Sigmoid colon (tissue), 7 donors: ENCODE data around the gene BIK. TPM values are rescaled to one million over a fixed set of nuclear protein-coding genes. Genes with fewer than 3 reads are reported as not detected.

ENCODE experiments used
- DNase-seq: peaks from one replicate; pipeline ENCODE4 v3.0.0-alpha.2; 2019
- H3K27ac ChIP-seq, 4 donors: fragments of 200-600 bp; sonication (generic); one replicate each; pipeline ENCODE4 v1.5.1; 2016 to 2019; ENCODE audit warnings: mild to moderate bottlenecking in 1 of 4
- H3K27me3 ChIP-seq, 3 donors: fragments of 200-600 bp; sonication (generic); one replicate each; pipeline ENCODE4 v1.5.1; 2019; ENCODE audit warnings: mild to moderate bottlenecking in 1 of 3
- H3K36me3 ChIP-seq, 4 donors: fragments of 200-600 bp; sonication (generic); one replicate each; pipeline ENCODE4 v1.5.1; 2016 to 2019
- H3K4me1 ChIP-seq, 4 donors: fragments of 200-600 bp; sonication (generic); one replicate each; pipeline ENCODE4 v1.5.1; 2017 to 2019
- H3K4me3 ChIP-seq, 4 donors: fragments of 200-600 bp; sonication (generic); one replicate each; pipeline ENCODE4 v1.5.1; 2017 to 2019; ENCODE audit warnings: mild to moderate bottlenecking in 2 of 4, moderate library complexity in 1 of 4
- H3K9me3 ChIP-seq, 4 donors: fragments of 200-600 bp in 3 of 4; sonication (generic) in 3 of 4; one replicate each; pipeline versions ENCODE4 v1.5.1 to v1.6.1; 2013 to 2019
- EP300 ChIP-seq, 4 donors: sonication (generic); formaldehyde crosslinking; IDR thresholded peaks; one replicate each; pipeline ENCODE4 v1.6.1; 2017; ENCODE audit warnings: antibody characterized with exemption in 4 of 4
- POLR2A ChIP-seq, 2 donors: fragments of 450-650 bp; IDR thresholded peaks; one replicate each; pipeline ENCODE4 v1.6.1; 2016; ENCODE audit warnings: antibody characterized with exemption in 2 of 2, mild to moderate bottlenecking in 2 of 2, moderate library complexity in 2 of 2
- POLR2AphosphoS5 ChIP-seq, 4 donors: sonication (generic); formaldehyde crosslinking; IDR thresholded peaks; one replicate each; pipeline ENCODE4 v1.6.1; 2017; ENCODE audit warnings: antibody characterized with exemption in 4 of 4
- WGBS, 2 donors: extraction: QIAGEN DNeasy Blood & Tissue Kit; methylation state at CpG; one replicate each; pipeline ENCODE4 v1.1.7; 2013; 5-methylcytosine and 5-hydroxymethylcytosine counted together
- intact Hi-C: fragments of 100-400 bp; cut with DNase I; formaldehyde crosslinking; loops from one replicate; pipeline ENCODE4 v1.15.1; 2023
- polyA plus RNA-seq, 3 donors: library from polyadenylated mRNA; stranded (reverse); fragments of 200-250 nt; gene quantifications; one replicate each; pipeline ENCODE4 v1.2.3, GENCODE V29; 2013
- total RNA-seq, 4 donors: library from RNA; depleted of rRNA; stranded (reverse); fragments of >200 nt; gene quantifications; one replicate each; pipeline ENCODE4 v1.1.0, GENCODE V29; 2016
- TF ChIP-seq, protein P1 (sequence below), 4 experiments: fragments of 450-650 bp in 3 of 4; fragments of 200-600 bp in 1 of 4; IDR thresholded peaks; one replicate each; pipeline ENCODE4 v1.5.1; 2016 to 2019; ENCODE audit warnings: antibody characterized with exemption in 4 of 4, mild to moderate bottlenecking in 3 of 4, moderate library complexity in 2 of 4
- donor health status: healthy with polysubstance abuse.
- donor health status: Bipolar disorder and iron deficiency.
- donor health status: healthy.

Gene BIK
- total and polyA plus RNA-seq, 7 donors = 29.6 to 39.1 (median 35.4) TPM; not detected in 4

DNA sequence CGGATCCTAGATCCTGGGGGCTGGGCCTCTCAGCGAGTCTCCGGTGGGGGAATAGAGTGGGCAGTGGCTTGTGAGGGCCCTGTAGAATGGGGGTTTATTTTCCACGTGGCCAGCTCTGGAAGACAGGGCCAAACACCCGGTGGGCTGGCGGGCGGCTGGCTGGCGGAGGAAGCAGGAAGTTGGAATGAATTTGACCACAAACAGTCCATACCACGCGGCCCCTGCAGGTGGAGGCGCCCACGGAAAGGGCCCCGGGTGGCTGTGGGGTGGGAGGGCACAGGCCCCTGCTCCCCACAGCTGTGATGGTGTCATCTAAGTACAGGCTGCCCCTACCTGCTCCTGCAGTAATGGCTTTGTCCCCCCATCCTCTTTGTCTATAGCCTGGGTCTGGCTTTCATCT, 17.6 kb downstream of the BIK start:
- intact Hi-C loops = no loop called here
- WGBS, 2 donors = 6 to 31% methylated on average over 13 of the region's 13 CpGs

DNA sequence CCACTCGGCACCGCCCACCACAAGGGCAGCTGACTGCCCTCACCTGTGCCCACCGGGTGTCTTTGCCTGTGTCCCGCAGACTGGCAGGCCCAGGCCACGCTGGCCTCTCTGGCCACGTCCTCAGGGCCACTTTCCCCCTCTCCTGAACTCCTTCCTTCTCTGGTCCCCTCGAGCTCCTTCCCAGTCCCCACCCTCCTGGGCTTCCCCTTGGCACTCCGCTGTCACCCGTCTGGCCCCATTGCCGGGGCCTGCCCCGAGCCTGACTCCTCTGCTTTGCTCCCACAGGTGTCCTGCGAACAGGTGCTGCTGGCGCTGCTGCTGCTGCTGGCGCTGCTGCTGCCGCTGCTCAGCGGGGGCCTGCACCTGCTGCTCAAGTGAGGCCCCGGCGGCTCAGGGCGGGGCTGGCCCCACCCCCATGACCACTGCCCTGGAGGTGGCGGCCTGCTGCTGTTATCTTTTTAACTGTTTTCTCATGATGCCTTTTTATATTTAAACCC, 18.4 kb downstream of the BIK start:
- intact Hi-C loops = no loop called here
- Histone ChIP-seq H3K4me3 (no peak overlapping the region), H3K27me3 (no peaks in the 10 kb centered on the region), H3K9me3 (no peaks in the 10 kb centered on the region), H3K36me3 (peaks cover 0 to 16% (median 10%) of the 10 kb centered on the region in 4 donors), H3K27ac (no peak overlapping the region), H3K4me1 (no peaks in the 10 kb centered on the region)
- no peak for DNase-seq
- 10 to 38% methylated on average over 20 of the region's 20 CpGs for WGBS, 2 donors
- TF ChIP-seq, protein P1, sequence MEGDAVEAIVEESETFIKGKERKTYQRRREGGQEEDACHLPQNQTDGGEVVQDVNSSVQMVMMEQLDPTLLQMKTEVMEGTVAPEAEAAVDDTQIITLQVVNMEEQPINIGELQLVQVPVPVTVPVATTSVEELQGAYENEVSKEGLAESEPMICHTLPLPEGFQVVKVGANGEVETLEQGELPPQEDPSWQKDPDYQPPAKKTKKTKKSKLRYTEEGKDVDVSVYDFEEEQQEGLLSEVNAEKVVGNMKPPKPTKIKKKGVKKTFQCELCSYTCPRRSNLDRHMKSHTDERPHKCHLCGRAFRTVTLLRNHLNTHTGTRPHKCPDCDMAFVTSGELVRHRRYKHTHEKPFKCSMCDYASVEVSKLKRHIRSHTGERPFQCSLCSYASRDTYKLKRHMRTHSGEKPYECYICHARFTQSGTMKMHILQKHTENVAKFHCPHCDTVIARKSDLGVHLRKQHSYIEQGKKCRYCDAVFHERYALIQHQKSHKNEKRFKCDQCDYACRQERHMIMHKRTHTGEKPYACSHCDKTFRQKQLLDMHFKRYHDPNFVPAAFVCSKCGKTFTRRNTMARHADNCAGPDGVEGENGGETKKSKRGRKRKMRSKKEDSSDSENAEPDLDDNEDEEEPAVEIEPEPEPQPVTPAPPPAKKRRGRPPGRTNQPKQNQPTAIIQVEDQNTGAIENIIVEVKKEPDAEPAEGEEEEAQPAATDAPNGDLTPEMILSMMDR (IDR thresholded peaks at IDR 0.05) = no peak
- no peak for TF ChIP-seq POLR2A (IDR thresholded peaks at IDR 0.05)

More for the DNA sequence above, 17.6 kb downstream of the BIK start:
- Histone ChIP-seq H3K27me3 (no peaks in the 10 kb centered on the region), H3K27ac (no peak overlapping the region), H3K9me3 (no peaks in the 10 kb centered on the region), H3K4me3 (no peak overlapping the region), H3K36me3 (peaks cover 0 to 9% (median 6%) of the 10 kb centered on the region in 4 donors), H3K4me1 (no peaks in the 10 kb centered on the region)
- TF ChIP-seq, protein P1 (IDR thresholded peaks at IDR 0.05) = no peak
- no peak for TF ChIP-seq EP300 (IDR thresholded peaks at IDR 0.05)
- TF ChIP-seq POLR2A (IDR thresholded peaks at IDR 0.05) = no peak
- no peak for TF ChIP-seq POLR2AphosphoS5 (IDR thresholded peaks at IDR 0.05)
- DNase-seq = no peak

DNA sequence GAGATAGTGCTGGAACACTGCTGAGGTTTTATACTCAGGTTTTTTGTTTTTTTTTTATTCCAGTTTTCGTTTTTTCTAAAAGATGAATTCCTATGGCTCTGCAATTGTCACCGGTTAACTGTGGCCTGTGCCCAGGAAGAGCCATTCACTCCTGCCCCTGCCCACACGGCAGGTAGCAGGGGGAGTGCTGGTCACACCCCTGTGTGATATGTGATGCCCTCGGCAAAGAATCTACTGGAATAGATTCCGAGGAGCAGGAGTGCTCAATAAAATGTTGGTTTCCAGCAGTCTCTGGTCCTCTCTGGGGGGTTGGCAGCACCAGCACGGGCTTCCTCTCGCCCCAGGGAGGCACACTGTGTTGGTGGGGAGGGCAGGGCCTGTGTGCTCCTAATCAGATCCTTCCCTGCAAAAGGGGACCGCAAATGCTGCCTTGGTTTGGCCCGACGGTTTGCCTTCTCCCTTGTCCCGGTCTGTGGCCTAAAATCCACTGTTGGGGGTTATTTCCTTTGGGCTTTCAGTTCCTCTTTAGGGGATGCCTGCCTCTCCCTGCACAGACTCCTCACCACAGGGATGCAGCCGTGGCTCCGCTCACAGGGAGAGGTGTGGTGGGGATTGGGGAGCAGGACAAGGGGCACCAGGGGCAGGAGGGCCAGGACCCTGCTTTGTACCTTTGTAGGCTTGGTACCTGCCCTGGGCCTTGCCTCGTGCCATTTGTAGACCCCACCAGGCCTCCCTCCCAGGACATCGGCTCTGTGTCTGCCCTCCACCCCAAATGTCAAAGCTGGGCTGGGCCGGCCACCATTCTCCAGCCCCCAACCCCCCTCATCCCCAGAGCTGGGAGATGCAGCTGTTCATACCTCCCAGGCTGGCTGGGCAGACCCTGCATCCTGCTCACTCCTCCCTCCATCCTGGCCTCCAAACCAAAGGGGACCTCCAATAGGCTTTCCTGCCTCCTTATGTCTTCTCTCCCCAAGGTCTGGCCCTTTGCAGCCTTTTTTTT, 19.2 kb downstream of the BIK start:
- no peak overlapping the region for H3K4me3 ChIP-seq
- DNase-seq = no peak
- intact Hi-C loops = no loop called here
- no peaks in the 10 kb centered on the region for H3K9me3 ChIP-seq
- no peak overlapping the region for H3K27ac ChIP-seq
- 27 to 53% methylated on average over 16 of the region's 16 CpGs for WGBS, 2 donors
- no peak for TF ChIP-seq POLR2AphosphoS5 (IDR thresholded peaks at IDR 0.05)
- no peak for TF ChIP-seq EP300 (IDR thresholded peaks at IDR 0.05)
- no peak for TF ChIP-seq POLR2A (IDR thresholded peaks at IDR 0.05)
- TF ChIP-seq, protein P1 (IDR thresholded peaks at IDR 0.05) = no peak
- peaks cover 4 to 24% (median 16%) of the 10 kb centered on the region in 4 donors for H3K36me3 ChIP-seq
- no peaks in the 10 kb centered on the region for H3K4me1 ChIP-seq
- H3K27me3 ChIP-seq = no peaks in the 10 kb centered on the region

DNA sequence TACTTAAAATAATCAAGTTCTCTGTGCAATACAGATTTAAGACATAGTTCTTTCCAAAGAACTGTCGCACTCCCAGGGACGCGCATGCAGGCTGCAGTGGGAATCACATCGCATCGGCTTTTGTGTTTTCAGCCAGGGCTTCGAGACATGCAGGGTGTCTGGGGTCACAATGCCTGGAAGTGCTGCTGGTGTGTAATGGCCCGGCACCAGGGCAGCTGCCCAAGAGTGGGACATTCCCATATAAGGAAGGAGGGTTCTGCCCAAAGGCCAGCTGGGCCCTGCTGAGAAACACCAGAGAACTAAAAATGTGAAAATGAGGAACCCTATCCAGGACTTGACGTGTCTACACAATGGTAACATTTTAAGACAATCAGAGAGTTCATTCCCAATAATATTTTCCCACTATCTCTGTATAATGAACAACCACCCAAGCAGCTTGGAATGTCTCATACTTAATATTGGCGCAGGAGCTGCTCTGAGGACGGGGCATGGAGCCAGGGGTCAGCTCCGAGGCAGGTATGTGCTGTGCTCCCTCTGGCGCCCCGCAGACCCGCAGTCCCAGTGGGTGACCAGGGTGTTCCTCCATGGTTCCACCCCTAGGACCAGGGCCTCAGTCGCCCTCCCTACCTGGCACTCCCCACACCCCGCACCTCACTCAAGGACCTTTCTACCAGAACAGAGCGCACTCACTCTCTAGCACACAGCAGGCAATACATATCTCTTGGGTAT, 21.4 kb downstream of the BIK start:
- H3K27ac ChIP-seq = no peak overlapping the region
- H3K27me3 ChIP-seq = no peaks in the 10 kb centered on the region
- H3K4me1 ChIP-seq = no peaks in the 10 kb centered on the region
- no peaks in the 10 kb centered on the region for H3K9me3 ChIP-seq
- H3K36me3 ChIP-seq = peaks cover 4 to 46% (median 30%) of the 10 kb centered on the region in 4 donors
- no peak for TF ChIP-seq POLR2A (IDR thresholded peaks at IDR 0.05)
- H3K4me3 ChIP-seq = no peak overlapping the region
- 90 to 92% methylated on average over 17 of the region's 17 CpGs for WGBS, 2 donors
- no peak for DNase-seq
- intact Hi-C loops = no loop called here

DNA sequence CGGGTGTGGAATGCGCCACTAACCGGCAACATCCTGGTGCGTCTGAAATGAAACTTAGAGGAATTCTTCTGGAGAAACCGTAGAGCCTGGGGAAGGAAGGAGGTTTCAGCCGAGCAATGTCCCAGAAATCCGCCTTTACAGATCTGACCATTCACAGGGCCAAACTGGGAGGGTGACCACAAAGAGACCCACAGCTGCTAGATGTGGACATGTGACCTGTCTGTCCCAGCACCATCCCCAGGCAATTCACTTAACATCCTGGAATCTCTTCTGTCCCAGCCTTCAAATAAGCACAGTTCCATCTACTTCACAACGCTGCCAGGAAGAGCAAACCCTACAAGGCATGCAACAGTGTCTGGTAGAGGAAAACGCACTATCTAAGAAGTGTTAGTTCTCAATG, 22.9 kb downstream of the BIK start:
- WGBS, 2 donors = 88 to 96% methylated on average over 9 of the region's 9 CpGs
- H3K9me3 ChIP-seq = no peaks in the 10 kb centered on the region

More for the DNA sequence above, 22.9 kb downstream of the BIK start:
- peaks cover 4 to 61% (median 36%) of the 10 kb centered on the region in 4 donors for H3K36me3 ChIP-seq
- H3K4me3 ChIP-seq = no peak overlapping the region
- no peaks in the 10 kb centered on the region for H3K27me3 ChIP-seq
- no peak overlapping the region for H3K27ac ChIP-seq
- intact Hi-C loops = no loop called here
- TF ChIP-seq POLR2A (IDR thresholded peaks at IDR 0.05) (no peak), POLR2AphosphoS5 (IDR thresholded peaks at IDR 0.05) (no peak), EP300 (IDR thresholded peaks at IDR 0.05) (no peak)
- TF ChIP-seq, protein P1 (IDR thresholded peaks at IDR 0.05) = no peak
- H3K4me1 ChIP-seq = no peaks in the 10 kb centered on the region
- no peak for DNase-seq
